Caco-2 (cell line): ENCODE measurements around the gene RAD51B. TPM values are rescaled to one million over a fixed set of nuclear protein-coding genes. Genes with fewer than 3 reads are reported as not detected.

Source experiments
- BruUV-seq: library from RNA; stranded (reverse); fragments of 400-500 nt; replicated peaks from 2 replicates; lab custom pipeline; 2021; lab: Mats Ljungman, UMichigan
- CTCF ChIA-PET: fragments of 300-600 bp; sonication (Branson Sonifier 250); formaldehyde crosslinking; loops from one replicate; lab custom pipeline; 2022; ENCODE audit warnings: antibody characterized with exemption; lab: Charles Lee
- POLR2A ChIA-PET: fragments of 300-600 bp; sonication (Branson Sonifier 250); formaldehyde crosslinking; loops from one replicate; lab custom pipeline; 2022; ENCODE audit warnings: antibody characterized with exemption; lab: Charles Lee
- DNase-seq, 2 experiments: peaks; one replicate each; pipeline versions ENCODE4 v3.0.0 to v3.0.0-alpha.2; 2020 to 2022
- H3K27me3 ChIP-seq: replicated peaks from 2 replicates; pipeline ENCODE4 v1.6.0; 2011; ENCODE audit warnings: low read length; ENCODE audit not compliant: control insufficient read depth, insufficient read depth
- H3K36me3 ChIP-seq: 2 replicates; pipeline ENCODE4 v1.5.1; 2011; ENCODE audit warnings: low read length; ENCODE audit not compliant: control insufficient read depth, insufficient read depth
- H3K4me1 ChIP-seq: fragments of 250-450 bp; sonication (Bioruptor Pico); 2 replicates; pipeline ENCODE4 v1.5.1; 2020; ENCODE audit warnings: mild to moderate bottlenecking
- H3K4me3 ChIP-seq: 2 replicates; pipeline ENCODE4 v1.5.1; 2011; ENCODE audit warnings: low read depth, mild to moderate bottlenecking, control low read depth, low read length
- H3K9me3 ChIP-seq: fragments of 250-450 bp; sonication (Bioruptor Pico); 2 replicates; pipeline ENCODE4 v1.5.1; 2020; ENCODE audit warnings: mild to moderate bottlenecking, moderate library complexity
- H3K27ac Mint-ChIP-seq: one replicate; pipeline ENCODE4 v1.8.0; 2022; ENCODE audit warnings: mixed read lengths; ENCODE audit not compliant: unreplicated experiment
- H3K27me3 Mint-ChIP-seq: one replicate; pipeline ENCODE4 v1.8.0; 2022; ENCODE audit warnings: mixed read lengths; ENCODE audit not compliant: insufficient read depth, unreplicated experiment
- H3K36me3 Mint-ChIP-seq: one replicate; pipeline ENCODE4 v1.8.0; 2022; ENCODE audit warnings: mild to moderate bottlenecking, mixed read lengths; ENCODE audit not compliant: insufficient read depth, unreplicated experiment
- H3K4me1 Mint-ChIP-seq: one replicate; pipeline ENCODE4 v1.8.0; 2022; ENCODE audit warnings: low read depth, mixed read lengths; ENCODE audit not compliant: unreplicated experiment
- H3K4me3 Mint-ChIP-seq: one replicate; pipeline ENCODE4 v1.8.0; 2022; ENCODE audit warnings: mild to moderate bottlenecking, moderate library complexity, mixed read lengths; ENCODE audit not compliant: unreplicated experiment
- H3K9me3 Mint-ChIP-seq: one replicate; pipeline ENCODE4 v1.8.0; 2022; ENCODE audit warnings: mixed read lengths; ENCODE audit not compliant: unreplicated experiment
- intact Hi-C: fragments of 100-400 bp; cut with micrococcal nuclease; formaldehyde crosslinking; loops from one replicate; pipeline ENCODE4 v1.10.0; 2022; ENCODE audit not compliant: unreplicated experiment
- total RNA-seq: library from RNA; stranded (reverse); gene quantifications from 2 replicates; pipeline ENCODE4 v1.2.3, GENCODE V29; 2022
- TF ChIP-seq, protein P1 (sequence below), 2 experiments: fragments of 200-600 bp in 1 of 2; IDR thresholded peaks; 1 replicate in 1 of 2; 2 replicates in 1 of 2; pipeline versions ENCODE4 v1.5.1 to v1.8.0; 2011 to 2022; ENCODE audit warnings: antibody characterized with exemption in 1 of 2, control low read depth in 1 of 2, inconsistent platforms in 1 of 2, low read depth in 1 of 2, low read length in 1 of 2, mild to moderate bottlenecking in 1 of 2, moderate library complexity in 1 of 2; ENCODE audit not compliant: insufficient read depth in 1 of 2, severe bottlenecking in 1 of 2, unreplicated experiment in 1 of 2

The RAD51B gene
- total RNA-seq, 1 experiment from 2014 or later, result 16.7 TPM

DNA sequence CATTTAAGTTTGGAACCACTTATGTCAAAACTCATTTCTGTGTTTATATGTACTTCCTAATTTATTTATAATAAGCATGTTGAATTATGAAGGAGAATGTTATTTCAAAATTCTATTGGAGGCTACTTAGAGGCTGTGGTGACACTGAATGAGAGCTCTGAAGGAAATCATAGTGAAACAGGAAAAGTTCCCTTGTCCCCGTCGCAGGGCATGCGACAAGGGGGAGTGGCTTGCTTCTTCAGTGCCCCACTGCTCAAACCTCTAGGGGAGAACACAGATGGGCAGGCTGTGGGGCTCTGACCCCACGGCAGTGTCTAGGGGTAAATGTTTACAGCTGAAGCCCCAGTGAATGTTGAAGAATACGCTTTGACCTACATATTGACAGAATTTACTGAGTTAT lies 261.9 kb downstream of the RAD51B start:
- Histone ChIP-seq H3K9me3 (no peaks in the 10 kb centered on the region), H3K4me1 (peaks cover 18% of the 10 kb centered on the region), H3K36me3 (no peaks in the 10 kb centered on the region), H3K27me3 (no peaks in the 10 kb centered on the region), H3K4me3 (no peak overlapping the region)
- Mint-ChIP-seq H3K4me3 (no peak overlapping the region), H3K27me3 (no peaks in the 10 kb centered on the region), H3K9me3 (no peaks in the 10 kb centered on the region), H3K4me1 (no peaks in the 10 kb centered on the region), H3K36me3 (no peaks in the 10 kb centered on the region), H3K27ac (no peak overlapping the region)
- TF ChIP-seq, protein P1, sequence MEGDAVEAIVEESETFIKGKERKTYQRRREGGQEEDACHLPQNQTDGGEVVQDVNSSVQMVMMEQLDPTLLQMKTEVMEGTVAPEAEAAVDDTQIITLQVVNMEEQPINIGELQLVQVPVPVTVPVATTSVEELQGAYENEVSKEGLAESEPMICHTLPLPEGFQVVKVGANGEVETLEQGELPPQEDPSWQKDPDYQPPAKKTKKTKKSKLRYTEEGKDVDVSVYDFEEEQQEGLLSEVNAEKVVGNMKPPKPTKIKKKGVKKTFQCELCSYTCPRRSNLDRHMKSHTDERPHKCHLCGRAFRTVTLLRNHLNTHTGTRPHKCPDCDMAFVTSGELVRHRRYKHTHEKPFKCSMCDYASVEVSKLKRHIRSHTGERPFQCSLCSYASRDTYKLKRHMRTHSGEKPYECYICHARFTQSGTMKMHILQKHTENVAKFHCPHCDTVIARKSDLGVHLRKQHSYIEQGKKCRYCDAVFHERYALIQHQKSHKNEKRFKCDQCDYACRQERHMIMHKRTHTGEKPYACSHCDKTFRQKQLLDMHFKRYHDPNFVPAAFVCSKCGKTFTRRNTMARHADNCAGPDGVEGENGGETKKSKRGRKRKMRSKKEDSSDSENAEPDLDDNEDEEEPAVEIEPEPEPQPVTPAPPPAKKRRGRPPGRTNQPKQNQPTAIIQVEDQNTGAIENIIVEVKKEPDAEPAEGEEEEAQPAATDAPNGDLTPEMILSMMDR (IDR thresholded peaks at IDR 0.05; ENCODE audit: insufficient read depth in 1 of 2, low read depth in 1 of 2, low read length in 1 of 2, severe bottlenecking in 1 of 2, unreplicated experiment in 1 of 2), result no peak
- ChIA-PET CTCF (no interaction called here), POLR2A (no interaction called here)
- no peak for DNase-seq
- intact Hi-C loops, result loop anchor here (10.0 kb wide), 1 partner anchor 163 kb away; no protein-coding TSS in a partner anchor
- no TSS peak for BruUV-seq

DNA sequence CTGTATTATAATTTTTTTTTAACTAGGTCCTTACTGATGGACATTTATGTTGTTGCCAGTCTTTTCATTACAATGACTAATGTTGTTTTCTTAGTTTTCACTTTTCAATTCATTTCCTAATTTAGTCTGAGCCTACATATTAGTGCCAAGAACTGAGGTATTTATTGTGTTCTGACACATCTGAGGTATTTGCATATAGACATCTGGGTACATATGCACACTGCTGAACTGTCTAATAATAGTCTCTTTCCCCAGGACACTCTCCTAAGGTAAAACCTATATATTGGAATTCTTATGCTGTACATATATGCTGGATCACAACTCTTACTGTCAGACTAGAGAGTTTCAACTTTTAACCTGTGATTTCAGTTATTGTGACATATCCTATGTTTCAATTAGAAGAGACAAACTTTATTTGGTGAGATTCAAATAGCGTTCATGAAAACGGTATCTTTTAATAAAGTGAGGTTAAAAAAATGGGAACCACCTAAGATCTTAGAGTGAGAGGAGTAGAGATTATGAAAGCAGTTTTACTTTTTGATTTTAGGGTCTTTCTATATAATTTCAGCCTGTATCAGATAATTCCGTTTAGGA lies 263.2 kb downstream of the RAD51B start:
- H3K4me3 Mint-ChIP-seq, result no peak overlapping the region
- no peaks in the 10 kb centered on the region for H3K9me3 ChIP-seq
- H3K4me1 ChIP-seq, result peaks cover 12% of the 10 kb centered on the region
- intact Hi-C loops, result loop anchor here (10.0 kb wide), 1 partner anchor 162 kb away; no protein-coding TSS in a partner anchor
- no TSS peak for BruUV-seq
- no peaks in the 10 kb centered on the region for H3K27me3 ChIP-seq
- H3K4me3 ChIP-seq, result no peak overlapping the region
- H3K4me1 Mint-ChIP-seq, result no peaks in the 10 kb centered on the region
- no peaks in the 10 kb centered on the region for H3K36me3 Mint-ChIP-seq
- no peak for DNase-seq
- TF ChIP-seq, protein P1 (IDR thresholded peaks at IDR 0.05; ENCODE audit: insufficient read depth in 1 of 2, low read depth in 1 of 2, low read length in 1 of 2, severe bottlenecking in 1 of 2, unreplicated experiment in 1 of 2), result no peak
- no peaks in the 10 kb centered on the region for H3K9me3 Mint-ChIP-seq
- H3K27ac Mint-ChIP-seq, result no peak overlapping the region
- ChIA-PET POLR2A (no interaction called here), CTCF (no interaction called here)
- no peaks in the 10 kb centered on the region for H3K36me3 ChIP-seq
- H3K27me3 Mint-ChIP-seq, result no peaks in the 10 kb centered on the region

DNA sequence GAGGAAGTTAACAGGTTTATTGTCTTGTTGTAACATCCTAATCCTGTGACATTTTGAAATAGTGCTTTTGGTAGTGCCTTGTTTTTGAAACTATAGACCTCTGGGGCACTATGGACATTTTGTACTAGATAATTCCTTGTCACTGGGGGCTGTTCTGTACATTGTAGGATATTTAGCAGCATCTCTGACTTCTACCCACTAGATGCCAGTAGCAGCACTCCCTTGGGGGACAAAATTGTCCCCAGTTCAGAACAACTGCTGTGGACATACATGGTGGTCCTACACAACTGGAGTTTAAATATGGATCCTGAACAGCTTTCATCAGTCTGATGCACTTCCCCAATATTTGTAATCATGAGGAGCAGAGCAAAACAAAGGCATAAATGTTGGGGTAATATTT lies 264.7 kb downstream of the RAD51B start:
- TF ChIP-seq, protein P1 (IDR thresholded peaks at IDR 0.05; ENCODE audit: insufficient read depth in 1 of 2, low read depth in 1 of 2, low read length in 1 of 2, severe bottlenecking in 1 of 2, unreplicated experiment in 1 of 2), result peak in 1 of 2 experiments; percentile 18
- no TSS peak for BruUV-seq
- no peaks in the 10 kb centered on the region for H3K36me3 ChIP-seq
- H3K27me3 Mint-ChIP-seq, result no peaks in the 10 kb centered on the region
- H3K27ac Mint-ChIP-seq, result no peak overlapping the region
- H3K27me3 ChIP-seq, result no peaks in the 10 kb centered on the region
- H3K4me1 Mint-ChIP-seq, result no peaks in the 10 kb centered on the region
- no peaks in the 10 kb centered on the region for H3K9me3 ChIP-seq
- no peak overlapping the region for H3K4me3 Mint-ChIP-seq
- DNase-seq, result no peak
- ChIA-PET CTCF (no interaction called here), POLR2A (no interaction called here)
- H3K4me1 ChIP-seq, result peaks cover 12% of the 10 kb centered on the region
- H3K9me3 Mint-ChIP-seq, result no peaks in the 10 kb centered on the region
- H3K4me3 ChIP-seq, result no peak overlapping the region
- H3K36me3 Mint-ChIP-seq, result no peaks in the 10 kb centered on the region
- intact Hi-C loops, result loop anchor here (10.0 kb wide), 1 partner anchor 161 kb away; no protein-coding TSS in a partner anchor
